IMR-90 (cell line): Measurements from ENCODE around the gene CLIP3. TPM values are rescaled to one million over a fixed set of nuclear protein-coding genes. Genes with fewer than 3 reads are reported as not detected.

Experiments used
- ATAC-seq: fragments of 200-7000 bp; cut with Tn5 transposase; 2 replicates; pipeline ENCODE4 v1.9.1; 2020; ENCODE audit warnings: low read depth, mild to moderate bottlenecking, moderate library complexity
- BruUV-seq: library from RNA; stranded (reverse); fragments of 400-500 nt; replicated peaks from 2 replicates; lab custom pipeline; 2021; lab: Mats Ljungman, UMichigan
- CTCF ChIA-PET: fragments of 300-600 bp; formaldehyde crosslinking; extraction: SDS; loops from one replicate; lab custom pipeline; 2021; ENCODE audit warnings: antibody characterized with exemption; lab: Yijun Ruan, JAX
- POLR2A ChIA-PET: fragments of 300-600 bp; sonication (Branson Sonifier 250); formaldehyde crosslinking; loops from one replicate; lab custom pipeline; 2022; ENCODE audit warnings: antibody characterized with exemption; ENCODE audit not compliant: unreplicated experiment; lab: Charles Lee
- DNase-seq: peaks from one replicate; pipeline ENCODE4 v3.0.0; 2013
- H2AFZ ChIP-seq: replicated peaks from 2 replicates; pipeline ENCODE3; 2013; ENCODE audit warnings: low read length, mild to moderate bottlenecking; ENCODE audit not compliant: poor library complexity
- H2AK5ac ChIP-seq: 2 replicates; pipeline ENCODE4 v1.6.1; 2013; ENCODE audit warnings: low read depth, low read length, inconsistent platforms
- H2AK9ac ChIP-seq: replicated peaks from 2 replicates; pipeline ENCODE3; 2013; ENCODE audit warnings: mild to moderate bottlenecking, low read depth, low read length, moderate library complexity; ENCODE audit not compliant: poor library complexity
- H2BK120ac ChIP-seq: 2 replicates; pipeline ENCODE4 v1.6.1; 2013; ENCODE audit warnings: low read depth, low read length, inconsistent platforms
- H2BK15ac ChIP-seq: 3 replicates; pipeline ENCODE4 v1.6.1; 2013; ENCODE audit warnings: low read depth, low read length, inconsistent platforms
- H2BK20ac ChIP-seq: 2 replicates; pipeline ENCODE4 v1.6.1; 2013; ENCODE audit warnings: low read depth, mild to moderate bottlenecking, inconsistent platforms, low read length, moderate library complexity
- H2BK5ac ChIP-seq: 2 replicates; pipeline ENCODE4 v1.6.1; 2013; ENCODE audit warnings: mild to moderate bottlenecking, low read depth, low read length, inconsistent platforms; ENCODE audit not compliant: poor library complexity, severe bottlenecking
- H3K14ac ChIP-seq: replicated peaks from 2 replicates; pipeline ENCODE4 v1.6.1; 2013; ENCODE audit warnings: low read depth, low read length, inconsistent platforms
- H3K18ac ChIP-seq: 2 replicates; pipeline ENCODE4 v1.6.1; 2013; ENCODE audit warnings: low read depth, low read length, control low read depth
- H3K23ac ChIP-seq: 2 replicates; pipeline ENCODE4 v1.6.1; 2013; ENCODE audit warnings: low read depth, low read length, inconsistent platforms
- H3K27ac ChIP-seq: 2 replicates; pipeline ENCODE4 v1.5.1; 2013; ENCODE audit warnings: mild to moderate bottlenecking, control low read depth, low read length; ENCODE audit not compliant: insufficient read depth
- H3K27me3 ChIP-seq: 2 replicates; pipeline ENCODE4 v1.6.1; 2013; ENCODE audit warnings: low read length; ENCODE audit not compliant: control insufficient read depth, insufficient read depth
- H3K36me3 ChIP-seq: 2 replicates; pipeline ENCODE4 v1.6.1; 2013; ENCODE audit warnings: low read length, mixed read lengths; ENCODE audit not compliant: control insufficient read depth, insufficient read depth
- H3K4ac ChIP-seq: 2 replicates; pipeline ENCODE4 v1.6.1; 2013; ENCODE audit warnings: low read depth, low read length, inconsistent platforms
- H3K4me1 ChIP-seq: 2 replicates; pipeline ENCODE4 v1.6.1; 2013; ENCODE audit warnings: low read length, mixed read lengths; ENCODE audit not compliant: control insufficient read depth, insufficient read depth
- H3K4me2 ChIP-seq: 2 replicates; pipeline ENCODE4 v1.6.1; 2013; ENCODE audit warnings: low read depth, mild to moderate bottlenecking, control low read depth, low read length, moderate library complexity
- H3K4me3 ChIP-seq: 2 replicates; pipeline ENCODE4 v1.5.1; 2013; ENCODE audit warnings: low read depth, mild to moderate bottlenecking, control low read depth, low read length, moderate library complexity; ENCODE audit not compliant: insufficient read depth
- H3K56ac ChIP-seq: 2 replicates; pipeline ENCODE4 v1.6.1; 2013; ENCODE audit warnings: low read length, inconsistent platforms; ENCODE audit not compliant: insufficient read depth; ENCODE audit errors: extremely low read depth
- H3K79me1 ChIP-seq, 2 experiments: 2 replicates each; pipeline ENCODE4 v1.6.1; 2013; ENCODE audit warnings: low read length in 2 of 2, inconsistent platforms in 1 of 2, low read depth in 1 of 2
- H3K9ac ChIP-seq: 2 replicates; pipeline ENCODE4 v1.6.1; 2013; ENCODE audit warnings: low read depth, low read length, control low read depth
- H3K9me1 ChIP-seq: 2 replicates; pipeline ENCODE4 v1.6.1; 2013; ENCODE audit warnings: low read length, inconsistent platforms; ENCODE audit not compliant: insufficient read depth
- H3K9me3 ChIP-seq: 2 replicates; pipeline ENCODE4 v1.6.1; 2013; ENCODE audit warnings: low read length; ENCODE audit not compliant: control insufficient read depth, insufficient read depth
- H4K20me1 ChIP-seq: 2 replicates; pipeline ENCODE4 v1.6.1; 2013; ENCODE audit warnings: low read length, inconsistent platforms; ENCODE audit not compliant: insufficient read depth
- H4K5ac ChIP-seq: 2 replicates; pipeline ENCODE4 v1.6.1; 2013; ENCODE audit warnings: mild to moderate bottlenecking, low read depth, low read length, control low read depth
- H4K8ac ChIP-seq, 2 experiments: 2 replicates each; pipeline ENCODE4 v1.6.1; 2013; ENCODE audit warnings: low read depth in 2 of 2, low read length in 2 of 2, control low read depth in 1 of 2, inconsistent platforms in 1 of 2
- H4K91ac ChIP-seq: 2 replicates; pipeline ENCODE4 v1.6.1; 2013; ENCODE audit warnings: low read depth, low read length, inconsistent platforms; ENCODE audit not compliant: insufficient read depth
- RAD21 ChIP-seq: IDR thresholded peaks from 2 replicates; pipeline ENCODE4 v1.6.1; 2012; ENCODE audit warnings: low read length, improper control_type of control experiment
- WGBS, 2 experiments: methylation state at CpG; one replicate each; pipeline versions ENCODE4 v1.1.5 to v1.1.7; 2013; ENCODE audit warnings: missing lambda C conversion rate in 2 of 2; ENCODE audit not compliant: insufficient read length in 1 of 2; ENCODE audit errors: extremely low coverage in 2 of 2; 5-methylcytosine and 5-hydroxymethylcytosine counted together
- dilution Hi-C: fragments of 300-500 bp; cut with HindIII; formaldehyde crosslinking; loops from one replicate; pipeline ENCODE4 v1.14.3; 2018; ENCODE audit warnings: low sequenced_read_pairs; ENCODE audit not compliant: unreplicated experiment
- in situ Hi-C: fragments of 300-500 bp; cut with MboI; formaldehyde crosslinking; loops from 3 replicates; pipeline ENCODE4 v1.14.3; 2019; ENCODE audit warnings: low sequenced_read_pairs, inconsistent platforms, mixed read lengths
- intact Hi-C: fragments of 100-400 bp; cut with micrococcal nuclease; formaldehyde crosslinking; loops from 2 replicates; pipeline ENCODE4 v1.10.0; 2022
- polyA plus RNA-seq, 3 experiments: library from polyadenylated mRNA; depleted of rRNA; stranded (reverse); fragments of >200 nt; gene quantifications; 2 replicates each; pipeline ENCODE4 v1.2.3, GENCODE V29; 2012; ENCODE audit warnings: low replicate concordance in 1 of 3
- total RNA-seq: library from RNA; depleted of rRNA; stranded (reverse); fragments of >200 nt; gene quantifications from 2 replicates; pipeline ENCODE4 v1.2.3, GENCODE V29; 2012

Gene CLIP3
- total and polyA plus RNA-seq, 2 of the 4 experiments (the other 2 are of a cell fraction): 5.4 to 28.7 TPM

GRCh38 chr19:36028313-36029041 lies 4.2 kb downstream of the CLIP3 start:
- Histone ChIP-seq H3K9me3 (no peaks in the 10 kb centered on the region), H2BK5ac (no peak overlapping the region), H3K4me2 (no peak overlapping the region), H2BK15ac (no peak overlapping the region), H4K20me1 (no peaks in the 10 kb centered on the region; the same call in 1 of the 2 replicates), H2AK9ac (no peak overlapping the region), H3K4me3 (no peak overlapping the region), H3K4me1 (peaks cover 5% of the 10 kb centered on the region; the same call in 1 of the 2 replicates), H3K14ac (no peak overlapping the region), H3K18ac (no peak overlapping the region), H2AK5ac (no peak overlapping the region), H3K27ac (no peak overlapping the region), H3K9ac (no peak overlapping the region), H2BK120ac (no peak overlapping the region), H4K5ac (no peak overlapping the region), H2AFZ (no peak overlapping the region), H3K4ac (no peak overlapping the region), H3K79me1 (peaks cover 0 to 28% of the 10 kb centered on the region in 2 experiments; a peak in 3 of 4 replicates), H2BK20ac (no peak overlapping the region), H3K56ac (no peak overlapping the region), H4K91ac (no peak overlapping the region), H4K8ac (no peak overlapping the region), H3K23ac (no peak overlapping the region), H3K27me3 (no peaks in the 10 kb centered on the region), H3K9me1 (0 out of 2 replicates have a peak, but pooled peaks cover 6% of the 10 kb centered on the region), H3K36me3 (peaks cover 46% of the 10 kb centered on the region)
- TF ChIP-seq RAD21: no peak
- CTCF ChIA-PET: interaction anchor here (0.6 kb wide), 1 partner anchor 230 kb away, joined by 3 read pairs; no protein-coding TSS in a partner anchor
- no peak for DNase-seq
- intact Hi-C loops (no loop called here), dilution Hi-C loops (no loop called here), in situ Hi-C loops (no loop called here)
- ATAC-seq: no peak
- no TSS peak for BruUV-seq
- whole genome bisulfite sequencing, 2 experiments: 88% methylated on average over 3 of the region's 10 CpGs; no CpG with 5 or more reads in 1 of the 2 experiments
- POLR2A ChIA-PET: no interaction called here
